Activated CD4-positive, CD25-positive, alpha-beta regulatory T cell (primary cell): Measurements from ENCODE around the gene SWSAP1.

Source experiments
- DNase-seq, 4 experiments: peaks; one replicate each; lab custom pipeline; 2025; lab: John Stamatoyannopoulos, UW

Gene SWSAP1

GRCh38 chr19:11414544-11414943 lies 40.1 kb downstream of the SWSAP1 start:
- DNase-seq: no peak

- DNase-seq: no peak
Measured at GRCh38 chr19:11416346-11417052, 42.0 kb downstream of the SWSAP1 start.

GRCh38 chr19:11418094-11418548 lies 43.7 kb downstream of the SWSAP1 start:
- DNase-seq: no peak

GRCh38 chr19:11418549-11419506 lies 44.4 kb downstream of the SWSAP1 start, which contains the start of gene RGL3:
TSS of gene RGL3 (minus strand) at chr19:11419314. CDS start at chr19:11419278, 36 bp downstream.
- no peak for DNase-seq

- no peak for DNase-seq
Measured at GRCh38 chr19:11420429-11421370, 46.2 kb downstream of the SWSAP1 start.

- DNase-seq: peak in 3 of 4 experiments; percentile 15 to 28 (median 15)
Measured at GRCh38 chr19:11421371-11422098, 47.1 kb downstream of the SWSAP1 start.

GRCh38 chr19:11422163-11423065 lies 47.9 kb downstream of the SWSAP1 start:
- DNase-seq: peak in 3 of 4 experiments; percentile 20 to 32 (median 28)

- no peak for DNase-seq
Measured at GRCh38 chr19:11423164-11423790, 48.8 kb downstream of the SWSAP1 start.

- no peak for DNase-seq
Measured at GRCh38 chr19:11423791-11424181, 49.3 kb downstream of the SWSAP1 start.
